DMS153 treated with DMSO at 0.1 percent for 48 hours (cell line): ENCODE data around the gene CDH6.

ENCODE experiments used
- DNase-seq: peaks from one replicate; lab custom pipeline; 2025; ENCODE audit not compliant: unreplicated experiment; lab: John Stamatoyannopoulos, UW

The CDH6 gene

GRCh38 chr5:31244921-31245320, 51.4 kb downstream of the CDH6 start:
- DNase-seq, result no peak

DNA sequence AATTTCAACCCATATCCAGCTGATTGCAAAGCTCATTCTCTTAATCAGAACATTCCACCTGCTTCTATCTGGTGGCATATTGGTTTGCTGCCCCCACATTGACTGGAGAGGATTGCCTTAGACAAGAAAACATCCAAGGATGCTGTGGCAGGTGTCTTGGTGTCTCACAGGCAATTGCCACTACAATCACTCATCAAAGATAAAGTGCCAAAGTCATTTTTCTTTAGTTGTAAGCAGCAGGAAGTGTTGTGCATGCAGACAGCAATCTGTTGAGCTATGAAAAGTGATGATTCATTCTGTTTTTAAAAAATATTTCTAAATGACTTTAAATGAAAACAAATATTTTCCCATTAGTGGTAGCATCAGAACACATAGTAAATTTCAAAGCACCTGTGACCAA, 53.9 kb downstream of the CDH6 start:
- no peak for DNase-seq

DNA sequence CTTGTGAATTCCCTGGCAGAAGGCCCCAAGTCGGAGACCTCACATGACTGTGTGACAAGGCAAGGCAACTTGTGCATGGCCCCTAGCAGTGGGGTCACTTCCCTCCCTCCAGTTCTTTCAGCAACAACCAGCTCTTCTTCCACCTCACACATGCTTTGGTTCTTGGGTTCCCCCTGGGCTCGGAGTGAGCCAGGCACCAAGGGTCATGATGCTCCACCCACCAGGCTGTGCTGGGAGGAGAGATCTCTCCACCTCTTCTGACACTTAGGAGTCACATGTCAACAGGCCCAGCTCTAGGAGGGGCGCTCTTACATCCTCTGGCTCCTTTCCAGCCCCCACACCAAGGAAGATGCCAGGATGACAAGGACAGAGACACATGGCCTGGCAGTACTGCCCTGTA, 56.7 kb downstream of the CDH6 start:
- no peak for DNase-seq

GRCh38 chr5:31251032-31251431, 57.5 kb downstream of the CDH6 start:
- no peak for DNase-seq

DNA sequence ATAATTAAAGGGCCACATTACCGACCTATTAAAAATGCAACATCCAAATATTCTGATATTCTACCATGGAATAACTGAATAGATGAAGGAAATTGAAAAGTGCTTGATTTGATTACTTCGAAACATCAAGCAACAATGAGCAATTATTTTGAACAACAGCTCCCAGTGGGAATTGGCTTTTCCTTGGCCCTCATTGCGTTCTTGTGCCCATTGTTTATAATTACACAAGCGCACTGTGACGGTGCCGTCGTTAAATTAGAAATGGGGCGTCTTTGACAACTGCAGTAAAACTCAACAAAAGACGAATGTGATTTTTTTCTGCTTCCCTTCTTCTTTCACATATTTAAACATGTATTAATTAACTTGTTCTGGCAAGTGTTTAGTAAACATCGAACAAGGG, 61.6 kb downstream of the CDH6 start:
- DNase-seq, result no peak

GRCh38 chr5:31268256-31268655, 74.8 kb downstream of the CDH6 start:
- DNase-seq, result no peak

GRCh38 chr5:31268686-31269085, 75.2 kb downstream of the CDH6 start:
- DNase-seq, result peak; percentile 23

DNA sequence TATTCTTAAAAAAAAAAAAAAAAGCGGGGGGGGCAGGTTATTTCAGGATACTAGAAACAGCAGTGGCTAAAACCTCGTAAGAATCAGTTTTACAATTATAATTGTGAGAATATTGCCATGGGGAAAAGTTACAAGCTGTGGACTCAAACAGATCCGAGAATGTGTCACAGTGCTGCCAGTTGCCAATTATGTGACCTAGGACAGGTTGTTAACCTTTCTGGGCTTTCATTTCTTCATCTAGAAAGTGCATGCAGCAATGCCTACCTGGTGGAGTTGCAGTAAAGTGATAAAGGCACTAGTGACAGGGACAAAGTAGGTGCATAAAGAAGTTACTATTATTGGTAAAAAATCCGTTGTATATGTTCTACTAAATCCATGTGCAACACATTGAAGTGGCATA, 75.8 kb downstream of the CDH6 start:
- no peak for DNase-seq

DNA sequence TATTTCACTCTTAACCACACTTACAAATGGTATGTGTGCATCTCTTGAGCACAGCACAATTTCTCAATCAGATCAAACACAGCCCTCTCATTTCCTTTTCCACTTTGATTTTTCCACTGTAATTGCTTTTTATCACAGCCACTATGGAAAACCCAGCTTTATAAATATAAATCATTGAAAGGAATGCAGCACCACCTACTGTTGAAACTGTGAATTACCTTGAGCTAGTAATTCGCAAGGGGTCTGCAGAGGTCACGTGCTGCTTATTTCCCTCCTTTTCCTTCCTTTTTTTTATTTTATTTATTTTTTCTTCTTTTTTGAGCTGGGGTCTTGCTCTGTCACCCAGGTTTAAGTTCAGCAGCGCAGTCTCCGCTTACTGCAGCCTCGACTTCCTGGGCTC, 76.9 kb downstream of the CDH6 start:
- peak; percentile 63 for DNase-seq

GRCh38 chr5:31271567-31271966, 78.1 kb downstream of the CDH6 start:
- DNase-seq, result no peak

GRCh38 chr5:31273161-31273560, 79.7 kb downstream of the CDH6 start:
- no peak for DNase-seq

DNA sequence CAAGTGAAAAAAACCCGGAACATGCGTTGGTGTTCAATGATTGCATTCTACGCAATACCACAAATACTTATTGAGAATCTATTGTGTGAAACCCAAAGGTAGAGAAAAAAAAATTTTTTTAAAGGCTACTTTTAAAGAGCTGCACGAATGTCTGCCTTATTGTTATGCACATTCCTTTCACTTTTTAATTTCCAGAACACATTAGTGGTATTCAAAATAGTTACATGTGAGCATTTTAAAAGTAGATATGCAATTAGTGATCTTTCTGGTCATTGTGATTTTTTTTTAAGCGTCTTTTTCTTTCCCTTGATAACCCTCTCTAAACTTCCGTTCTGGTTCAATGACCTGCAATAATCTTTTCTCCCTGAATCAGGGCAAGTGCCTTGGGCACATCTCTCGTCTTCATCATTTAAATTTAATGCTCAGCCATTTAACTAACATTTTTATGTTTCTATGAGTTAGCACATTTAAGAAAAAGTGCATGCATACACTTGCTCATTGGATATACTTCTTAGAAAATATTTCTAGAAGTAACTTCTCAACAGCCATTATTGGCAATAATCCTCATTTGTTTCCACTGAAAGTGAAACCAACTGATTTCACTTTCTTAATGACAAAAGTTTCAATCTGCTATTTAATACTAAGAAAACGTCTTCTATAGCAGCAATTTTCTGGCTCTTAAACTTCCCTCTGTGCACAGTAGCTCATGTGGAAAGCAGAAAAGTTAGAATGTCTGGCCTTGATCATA, 80.3 kb downstream of the CDH6 start:
- no peak for DNase-seq

- DNase-seq, result no peak
Observed at GRCh38 chr5:31280210-31280609, 86.7 kb downstream of the CDH6 start.

DNA sequence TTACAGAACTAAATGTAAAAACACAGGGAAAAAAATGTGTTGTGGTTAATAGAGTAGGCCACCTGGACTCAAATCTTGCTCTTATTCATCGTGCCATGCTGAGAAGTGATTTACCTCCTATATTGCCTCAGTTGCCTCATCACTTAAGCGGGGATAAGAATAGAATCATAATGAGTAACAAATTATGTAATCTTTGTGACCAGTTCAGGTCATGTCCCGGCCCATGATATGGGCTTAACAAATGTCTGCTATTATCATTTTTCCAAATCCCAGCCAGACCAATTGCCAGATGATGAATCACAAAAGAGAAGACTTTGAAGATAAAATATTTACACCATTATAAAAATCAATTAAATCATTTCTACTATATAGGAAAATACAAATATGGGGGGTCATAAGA, 89.8 kb downstream of the CDH6 start:
- no peak for DNase-seq

DNA sequence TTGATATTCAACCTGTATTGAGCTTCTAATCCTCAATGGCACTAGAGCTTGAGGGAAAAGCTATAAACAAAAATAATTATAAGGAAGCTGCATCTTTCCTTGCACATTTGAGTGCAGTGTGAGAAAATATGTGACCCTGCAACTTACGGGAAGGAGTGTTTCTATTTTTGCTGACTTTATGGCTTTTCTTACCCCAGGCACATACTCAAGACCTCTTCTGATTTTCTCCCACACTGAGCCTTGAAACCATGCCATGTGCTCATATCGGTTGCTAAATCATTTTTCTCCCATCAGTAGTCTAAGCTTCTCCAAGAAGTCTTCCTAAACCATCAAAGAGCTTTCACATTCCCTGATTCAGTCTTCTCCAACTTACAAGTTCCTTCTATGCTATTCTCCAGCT, 91.5 kb downstream of the CDH6 start:
- DNase-seq, result no peak

DNA sequence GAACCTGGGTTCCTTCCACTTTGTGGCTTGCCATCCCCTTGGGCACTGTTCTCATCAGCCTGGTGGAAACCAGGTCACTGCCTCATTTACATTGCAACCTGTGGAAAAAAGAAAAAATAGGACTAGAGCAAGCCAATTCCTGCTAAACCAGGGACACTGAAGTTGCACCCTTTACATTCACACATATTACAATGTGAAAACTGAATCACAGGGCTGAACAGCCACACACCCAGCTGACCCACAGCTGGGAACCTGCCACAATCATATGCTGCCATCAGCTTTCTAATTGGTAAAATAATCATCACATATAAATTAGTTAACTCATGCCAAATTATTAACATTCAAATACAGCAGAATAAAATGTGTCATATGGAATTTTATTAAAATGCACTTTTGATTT, 94.5 kb downstream of the CDH6 start:
- DNase-seq, result no peak

GRCh38 chr5:31289429-31289828, 95.9 kb downstream of the CDH6 start:
- DNase-seq, result no peak

DNA sequence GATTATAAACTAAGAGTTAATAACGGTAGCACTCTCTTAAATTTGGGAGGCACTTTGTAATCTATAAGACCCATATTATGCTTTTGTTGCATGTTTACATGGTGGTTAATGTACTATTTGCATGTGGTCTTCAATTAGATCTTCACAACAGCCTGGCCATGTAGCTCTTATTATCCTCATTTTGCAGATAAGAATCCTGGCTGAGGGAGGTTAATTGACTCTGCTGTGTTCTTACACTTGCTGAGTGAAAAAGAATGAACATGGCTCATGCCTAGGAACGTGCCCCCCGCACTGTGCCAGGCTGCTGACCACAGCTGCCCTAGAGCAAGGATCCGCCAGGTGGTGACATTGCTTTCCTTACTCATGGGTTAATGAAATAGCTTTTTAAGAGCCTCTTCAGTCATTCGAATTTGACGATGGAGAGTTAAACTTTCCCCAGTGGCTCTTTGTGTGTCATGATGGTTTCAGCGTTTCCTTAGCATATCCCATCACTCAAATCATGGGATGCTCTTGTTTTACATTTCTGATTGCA, 97.9 kb downstream of the CDH6 start:
- DNase-seq, result no peak

- DNase-seq, result no peak
Observed at GRCh38 chr5:31300501-31300900, 107.0 kb downstream of the CDH6 start.

GRCh38 chr5:31301833-31302232, 108.3 kb downstream of the CDH6 start:
- DNase-seq, result no peak

GRCh38 chr5:31303688-31304087, 110.2 kb downstream of the CDH6 start:
- DNase-seq, result no peak

GRCh38 chr5:31317665-31318064, 124.2 kb downstream of the CDH6 start:
- DNase-seq, result no peak

DNA sequence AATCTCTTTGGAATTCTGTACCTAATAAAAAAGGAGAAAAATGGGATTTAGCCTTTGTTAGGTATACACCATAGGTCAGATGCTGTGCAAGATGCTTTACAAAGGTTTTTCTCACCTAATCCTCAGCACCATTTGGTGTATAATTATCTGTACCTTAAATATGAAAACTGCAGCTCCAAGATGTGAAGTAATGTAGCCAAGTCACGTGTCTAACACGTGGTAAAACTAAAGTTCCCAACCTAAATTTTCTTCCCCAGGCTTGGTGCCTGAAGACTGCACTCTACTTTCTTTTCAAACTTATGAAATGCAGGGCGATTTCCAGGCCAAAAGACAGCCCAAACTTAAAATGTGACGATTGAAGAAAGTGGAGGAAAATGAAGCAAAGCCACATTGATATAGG, 125.8 kb downstream of the CDH6 start:
- DNase-seq, result no peak
